Measurements from ENCODE around the gene THSD4. TPM values are rescaled to one million over a fixed set of nuclear protein-coding genes. Genes with fewer than 3 reads are reported as not detected.
A peak's percentile ranks its signal among the peaks of the same experiment; 100 is the strongest.

THSD4 gene
- total RNA-seq, 4 donors from 2014 or later: 39.4 to 232 (median 127) TPM

GRCh38 chr15:71564217-71564616 is 448.9 kb downstream of the THSD4 start:
- Histone ChIP-seq H3K27ac (peak overlapping the region; percentile 28 to 61 (median 50)), H3K9me3 (no peaks in the 10 kb centered on the region), H3K27me3 (no peaks in the 10 kb centered on the region), H3K36me3 (no peaks in the 10 kb centered on the region), H3K4me3 (no peak overlapping the region), H3K4me1 (peaks cover 3 to 86% (median 20%) of the 10 kb centered on the region in 3 donors)
- WGBS, 2 donors: 0% methylated on average over 1 of the region's 1 CpG
- intact Hi-C loops (cut with DNase I): no loop called here
- no peak for DNase-seq
- TF ChIP-seq POLR2A (IDR thresholded peaks at IDR 0.05): no peak
- TF ChIP-seq, protein P1, sequence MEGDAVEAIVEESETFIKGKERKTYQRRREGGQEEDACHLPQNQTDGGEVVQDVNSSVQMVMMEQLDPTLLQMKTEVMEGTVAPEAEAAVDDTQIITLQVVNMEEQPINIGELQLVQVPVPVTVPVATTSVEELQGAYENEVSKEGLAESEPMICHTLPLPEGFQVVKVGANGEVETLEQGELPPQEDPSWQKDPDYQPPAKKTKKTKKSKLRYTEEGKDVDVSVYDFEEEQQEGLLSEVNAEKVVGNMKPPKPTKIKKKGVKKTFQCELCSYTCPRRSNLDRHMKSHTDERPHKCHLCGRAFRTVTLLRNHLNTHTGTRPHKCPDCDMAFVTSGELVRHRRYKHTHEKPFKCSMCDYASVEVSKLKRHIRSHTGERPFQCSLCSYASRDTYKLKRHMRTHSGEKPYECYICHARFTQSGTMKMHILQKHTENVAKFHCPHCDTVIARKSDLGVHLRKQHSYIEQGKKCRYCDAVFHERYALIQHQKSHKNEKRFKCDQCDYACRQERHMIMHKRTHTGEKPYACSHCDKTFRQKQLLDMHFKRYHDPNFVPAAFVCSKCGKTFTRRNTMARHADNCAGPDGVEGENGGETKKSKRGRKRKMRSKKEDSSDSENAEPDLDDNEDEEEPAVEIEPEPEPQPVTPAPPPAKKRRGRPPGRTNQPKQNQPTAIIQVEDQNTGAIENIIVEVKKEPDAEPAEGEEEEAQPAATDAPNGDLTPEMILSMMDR (IDR thresholded peaks at IDR 0.05): no peak

- DNase-seq: no peak
- Histone ChIP-seq H3K27me3 (no peaks in the 10 kb centered on the region), H3K4me3 (no peak overlapping the region), H3K4me1 (peaks cover 3 to 78% (median 20%) of the 10 kb centered on the region in 3 donors), H3K36me3 (no peaks in the 10 kb centered on the region), H3K9me3 (no peaks in the 10 kb centered on the region), H3K27ac (peak overlapping the region in 2 of 4 donors; percentile 59 to 70)
- intact Hi-C loops (cut with DNase I): no loop called here
- no peak for TF ChIP-seq POLR2A (IDR thresholded peaks at IDR 0.05)
- TF ChIP-seq, protein P1 (IDR thresholded peaks at IDR 0.05): no peak
- 89 to 100% methylated on average over 1 of the region's 1 CpG for WGBS, 2 donors
Measured at GRCh38 chr15:71565006-71565405, 449.7 kb downstream of the THSD4 start.

- H3K27ac ChIP-seq: peak overlapping the region in 3 of 4 donors; percentile 44 to 70 (median 59)
- DNase-seq: no peak
- WGBS, 2 donors: 19 to 31% methylated on average over 3 of the region's 3 CpGs
Measured at GRCh38 chr15:71565631-71566160, 450.4 kb downstream of the THSD4 start.

GRCh38 chr15:71566226-71566625 is 451.0 kb downstream of the THSD4 start:
- Histone ChIP-seq H3K4me3 (no peak overlapping the region), H3K4me1 (peaks cover 3 to 79% (median 14%) of the 10 kb centered on the region in 3 donors), H3K36me3 (no peaks in the 10 kb centered on the region), H3K27me3 (no peaks in the 10 kb centered on the region), H3K27ac (peak overlapping the region; percentile 10 to 70 (median 52)), H3K9me3 (no peaks in the 10 kb centered on the region)
- 77 to 100% methylated on average over 3 of the region's 3 CpGs for WGBS, 2 donors
- DNase-seq: no peak
- intact Hi-C loops (cut with DNase I): no loop called here
- TF ChIP-seq, protein P1 (IDR thresholded peaks at IDR 0.05): no peak
- TF ChIP-seq POLR2A (IDR thresholded peaks at IDR 0.05): no peak

More at GRCh38 chr15:71565631-71566160, 450.4 kb downstream of the THSD4 start:
- no peak overlapping the region for H3K4me3 ChIP-seq
- intact Hi-C loops (cut with DNase I): no loop called here
- H3K36me3 ChIP-seq: no peaks in the 10 kb centered on the region
- no peaks in the 10 kb centered on the region for H3K9me3 ChIP-seq
- H3K4me1 ChIP-seq: peaks cover 3 to 79% (median 14%) of the 10 kb centered on the region in 3 donors
- no peak for TF ChIP-seq POLR2A (IDR thresholded peaks at IDR 0.05)
- TF ChIP-seq, protein P1 (IDR thresholded peaks at IDR 0.05): no peak
- H3K27me3 ChIP-seq: no peaks in the 10 kb centered on the region

- 50 to 70% methylated on average over 3 of the region's 3 CpGs for WGBS, 2 donors
- Histone ChIP-seq H3K27ac (peak overlapping the region in 3 of 4 donors; percentile 21 to 70 (median 59)), H3K27me3 (no peaks in the 10 kb centered on the region)
Measured at GRCh38 chr15:71567173-71567572, 451.9 kb downstream of the THSD4 start.

More at GRCh38 chr15:71567173-71567572, 451.9 kb downstream of the THSD4 start:
- DNase-seq: no peak
- intact Hi-C loops (cut with DNase I): no loop called here
- TF ChIP-seq, protein P1 (IDR thresholded peaks at IDR 0.05): no peak
- no peak for TF ChIP-seq POLR2A (IDR thresholded peaks at IDR 0.05)
- H3K36me3 ChIP-seq: no peaks in the 10 kb centered on the region
- peaks cover 3 to 79% (median 20%) of the 10 kb centered on the region in 3 donors for H3K4me1 ChIP-seq
- no peaks in the 10 kb centered on the region for H3K9me3 ChIP-seq
- no peak overlapping the region for H3K4me3 ChIP-seq
